HepG2 (cell line): ENCODE results near the gene INO80B. TPM values are rescaled to one million over a fixed set of nuclear protein-coding genes. Genes with fewer than 3 reads are reported as not detected.

Source experiments
- AGO1 ChIP-seq: fragments of 200-400 bp; formaldehyde crosslinking; IDR thresholded peaks from 2 replicates; pipeline ENCODE4 v1.6.1; 2017; ENCODE audit warnings: mild to moderate bottlenecking, low read depth, low read length, moderate library complexity; ENCODE audit not compliant: poor library complexity, severe bottlenecking
- BATF2 ChIP-seq: sonication (generic); formaldehyde crosslinking; IDR thresholded peaks from 2 replicates; pipeline ENCODE4 v1.8.0; 2022; ENCODE audit warnings: mild to moderate bottlenecking, missing genetic modification reagents, moderate library complexity
- CBX1 ChIP-seq: IDR thresholded peaks from one replicate; pipeline ENCODE4 v1.6.1; 2016; ENCODE audit warnings: antibody characterized with exemption, low read depth
- CC2D1A ChIP-seq: sonication (generic); formaldehyde crosslinking; IDR thresholded peaks from 2 replicates; pipeline ENCODE4 v1.8.1; 2023; ENCODE audit warnings: mild to moderate bottlenecking, missing genetic modification reagents
- CENPT ChIP-seq: sonication (generic); formaldehyde crosslinking; IDR thresholded peaks from 2 replicates; pipeline ENCODE4 v1.8.0; 2022; ENCODE audit warnings: low read depth, mild to moderate bottlenecking, moderate library complexity, missing genetic modification reagents
- DMTF1 ChIP-seq: sonication (generic); formaldehyde crosslinking; IDR thresholded peaks from 2 replicates; pipeline ENCODE4 v1.4.0; 2020; ENCODE audit warnings: mild to moderate bottlenecking, missing genetic modification reagents
- GFI1 ChIP-seq: sonication (generic); formaldehyde crosslinking; IDR thresholded peaks from 2 replicates; pipeline ENCODE4 v1.5.0; 2020; ENCODE audit warnings: missing genetic modification reagents, mild to moderate bottlenecking, borderline replicate concordance
- HDAC2 ChIP-seq: sonication (generic); formaldehyde crosslinking; IDR thresholded peaks from 2 replicates; pipeline ENCODE4 v1.4.0; 2020; ENCODE audit warnings: missing genetic modification reagents
- IKZF5 ChIP-seq: IDR thresholded peaks from 2 replicates; pipeline ENCODE4 v1.6.1; 2018; ENCODE audit warnings: missing genetic modification reagents, mild to moderate bottlenecking, missing compliant biosample characterization
- KAT2B ChIP-seq: fragments of 150-350 bp; IDR thresholded peaks from 2 replicates; pipeline ENCODE4 v1.6.1; 2014; ENCODE audit warnings: low read depth, low read length, borderline replicate concordance
- NFIC ChIP-seq: IDR thresholded peaks from 2 replicates; pipeline ENCODE4 v1.6.1; 2012; ENCODE audit warnings: mild to moderate bottlenecking, low read length, inconsistent platforms
- NFKBIZ ChIP-seq: IDR thresholded peaks from 2 replicates; pipeline ENCODE4 v1.6.1; 2018; ENCODE audit warnings: missing genetic modification reagents, missing compliant biosample characterization
- PLRG1 ChIP-seq: fragments of 450-650 bp; conservative IDR thresholded peaks from 2 replicates; pipeline ENCODE4 v1.6.1; 2016
- RAD51 ChIP-seq: fragments of 450-650 bp; IDR thresholded peaks from 2 replicates; pipeline ENCODE4 v1.6.1; 2016; ENCODE audit warnings: borderline replicate concordance
- RARA ChIP-seq: IDR thresholded peaks from 2 replicates; pipeline ENCODE4 v1.6.1; 2016; ENCODE audit warnings: missing genetic modification reagents, missing compliant biosample characterization
- SOX13 ChIP-seq, 3 experiments: fragments of 450-650 bp in 1 of 3; sonication (generic) in 1 of 3; formaldehyde crosslinking in 1 of 3; IDR thresholded peaks in 2 of 3; conservative IDR thresholded peaks in 1 of 3; 2 replicates each; pipeline versions ENCODE4 v1.5.0 to v1.6.1; 2016 to 2020; ENCODE audit warnings: antibody characterized with exemption in 1 of 3, mild to moderate bottlenecking in 1 of 3, missing compliant biosample characterization in 1 of 3, missing genetic modification reagents in 1 of 3, moderate library complexity in 1 of 3
- SOX6 ChIP-seq, 2 experiments: fragments of 450-650 bp in 1 of 2; sonication (generic) in 1 of 2; formaldehyde crosslinking in 1 of 2; IDR thresholded peaks; 2 replicates each; pipeline versions ENCODE4 v1.4.0 to v1.6.1; 2017 to 2020; ENCODE audit warnings: antibody characterized with exemption in 1 of 2, mild to moderate bottlenecking in 1 of 2, missing genetic modification reagents in 1 of 2
- TEAD3 ChIP-seq: optimal IDR thresholded peaks from 2 replicates; pipeline ENCODE3; 2016; ENCODE audit warnings: borderline replicate concordance
- TOE1 ChIP-seq: sonication (generic); formaldehyde crosslinking; IDR thresholded peaks from 2 replicates; pipeline ENCODE4 v1.4.0; 2020; ENCODE audit warnings: mild to moderate bottlenecking, missing genetic modification reagents
- ZBTB43 ChIP-seq: sonication (generic); formaldehyde crosslinking; conservative IDR thresholded peaks from 2 replicates; pipeline ENCODE4 v1.4.0; 2020; ENCODE audit warnings: missing genetic modification reagents
- ZNF138 ChIP-seq: sonication (generic); formaldehyde crosslinking; IDR thresholded peaks from 2 replicates; pipeline ENCODE4 v1.5.0; 2020; ENCODE audit warnings: mild to moderate bottlenecking, low read depth, missing genetic modification reagents
- ZNF563 ChIP-seq: sonication (generic); formaldehyde crosslinking; IDR thresholded peaks from 2 replicates; pipeline ENCODE4 v1.8.0; 2022; ENCODE audit warnings: mild to moderate bottlenecking, moderate library complexity, missing genetic modification reagents
- ZNF709 ChIP-seq: sonication (generic); formaldehyde crosslinking; IDR thresholded peaks from 2 replicates; pipeline ENCODE4 v1.5.0; 2020; ENCODE audit warnings: mild to moderate bottlenecking, missing genetic modification reagents
- ZNF788 ChIP-seq: sonication (generic); formaldehyde crosslinking; IDR thresholded peaks from 2 replicates; pipeline ENCODE4 v1.5.0; 2020; ENCODE audit warnings: mild to moderate bottlenecking, missing genetic modification reagents, borderline replicate concordance
- polyA plus RNA-seq, 8 experiments: library from polyadenylated mRNA; depleted of rRNA in 3 of 8; stranded (reverse) in 7 of 8; unstranded in 1 of 8; fragments of >200 nt; fragmentation: Illumina TruSeq in 4 of 8; extraction: Trizol in 4 of 8; gene quantifications; 2 replicates each; pipeline versions ENCODE4 v1.2.1 to v1.2.3, GENCODE V29; 2011 to 2016; ENCODE audit warnings: low read depth in 4 of 8, missing spikeins in 1 of 8, mixed read lengths in 1 of 8; ENCODE audit not compliant: insufficient read depth in 1 of 8
- total RNA-seq, 5 experiments: library from RNA; depleted of rRNA; stranded (reverse); fragments of >200 nt; fragmentation: Illumina TruSeq; extraction: Trizol; gene quantifications; 2 replicates each; pipeline ENCODE4 v1.2.3, GENCODE V29; 2016; ENCODE audit warnings: low read depth in 1 of 5

Gene INO80B
- total and polyA plus RNA-seq, 2 of the 13 experiments (the other 11 are each of a cell fraction or from before 2014, with no cell fraction given) = 6.2 to 14.5 TPM

GRCh38 chr2:74440378-74441169, 14.3 kb upstream of the INO80B start (continued):
- TF ChIP-seq ZNF788 (CRISPR knock-in tag) = peak; percentile 90; the same call in 1 of the 2 replicates
- TF ChIP-seq RARA (CRISPR knock-in tag) = peak; percentile 59
- peak; percentile 98 for TF ChIP-seq HDAC2
- peak; percentile 90 for TF ChIP-seq ZNF563 (CRISPR knock-in tag)
- peak; percentile 84 for TF ChIP-seq ZNF709 (CRISPR knock-in tag)
- no peak for TF ChIP-seq DMTF1 (CRISPR knock-in tag)
- TF ChIP-seq KAT2B = no peak
- TF ChIP-seq SOX6 (IDR thresholded peaks at IDR 0.05) = no peak
- TF ChIP-seq SOX6 (CRISPR knock-in tag; IDR thresholded peaks at IDR 0.05) = peak; percentile 89
- no peak for TF ChIP-seq TOE1 (CRISPR knock-in tag)
- peak; percentile 70; the same call in 1 of the 2 replicates for TF ChIP-seq CENPT (CRISPR knock-in tag)
- peak; percentile 59; the same call in 1 of the 2 replicates for TF ChIP-seq NFKBIZ (CRISPR knock-in tag)
- TF ChIP-seq PLRG1 = no peak
- TF ChIP-seq TEAD3 (CRISPR knock-in tag) = peak; percentile 51
- TF ChIP-seq GFI1 (CRISPR knock-in tag) = peak; percentile 59; the same call in 1 of the 2 replicates
- no peak for TF ChIP-seq RAD51
- no peak; the same call in 1 of the 2 replicates for TF ChIP-seq SOX13 (IDR thresholded peaks at IDR 0.05)
- peak in 1 of 2 experiments; percentile 69; a peak in 2 of 4 replicates for TF ChIP-seq SOX13 (CRISPR knock-in tag; conservative IDR thresholded peaks at IDR 0.05 in 1 of 2, IDR thresholded peaks at IDR 0.05 in 1 of 2)
- TF ChIP-seq ZBTB43 (CRISPR knock-in tag) = peak; percentile 45; the same call in 1 of the 2 replicates
- peak; percentile 76 for TF ChIP-seq BATF2 (CRISPR knock-in tag)
- TF ChIP-seq AGO1 = peak; percentile 71
- peak; percentile 96 for TF ChIP-seq IKZF5
- TF ChIP-seq CC2D1A = no peak
- TF ChIP-seq NFIC = no peak; the same call in 1 of the 2 replicates
- no peak for TF ChIP-seq CBX1
- TF ChIP-seq ZNF138 (CRISPR knock-in tag) = peak; percentile 66; the same call in 1 of the 2 replicates
